GM19397 (cell line): Measurements from ENCODE around the gene TAF3.
"Not testable (repeated sequence)": the region's sequence is repeated elsewhere in the genome, so short reads cannot be mapped to it uniquely, and the experiment has no call there.

ENCODE experiments used
- ATAC-seq: cut with Tn5 transposase; IDR thresholded peaks from one replicate; pipeline ENCODE4 v1.9.1; 2021; ENCODE audit warnings: mild to moderate bottlenecking, moderate library complexity; ENCODE audit not compliant: unreplicated experiment

The TAF3 gene

DNA sequence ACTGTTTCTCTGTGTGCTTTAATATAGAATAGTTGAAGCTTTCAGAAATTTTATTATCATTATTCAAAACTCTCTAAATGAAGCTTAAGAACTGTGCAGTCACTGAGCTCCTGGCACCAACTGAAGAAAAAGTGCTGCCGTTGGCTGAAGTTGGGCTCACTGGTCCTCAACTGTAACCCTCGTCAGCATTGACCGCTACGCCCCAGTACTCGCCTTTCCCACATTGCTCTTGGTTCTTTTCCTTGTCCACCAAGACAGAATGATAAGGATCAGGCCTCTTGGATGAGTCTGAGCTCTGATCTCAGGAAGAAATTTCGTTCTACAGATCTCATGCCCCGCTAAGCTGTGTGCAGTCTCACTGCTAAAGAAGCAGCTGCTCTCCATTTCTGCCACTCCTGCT lies 7.9 kb upstream of the TAF3 start:
- no peak for ATAC-seq

GRCh38 chr10:7811000-7811399 lies 7.3 kb upstream of the TAF3 start:
- ATAC-seq = no peak

DNA sequence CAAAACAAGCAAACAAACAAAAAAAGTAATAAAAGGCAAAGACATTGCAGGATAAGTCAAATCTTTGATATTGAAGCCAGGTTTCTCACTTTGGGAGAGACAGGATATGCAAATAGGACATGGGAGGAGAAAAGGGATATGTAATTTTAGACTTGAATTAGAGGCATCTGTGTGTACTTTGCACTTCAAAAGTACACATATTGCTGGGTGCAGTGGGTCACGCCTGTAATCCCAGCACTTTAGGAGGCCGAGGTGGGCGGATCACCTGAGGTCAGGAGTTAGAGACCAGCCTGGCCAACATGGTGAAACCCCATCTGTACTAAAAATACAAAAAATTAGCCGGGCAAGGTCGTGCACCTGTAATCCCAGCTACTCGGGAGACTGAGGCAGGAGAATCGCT lies 6.6 kb upstream of the TAF3 start:
- not testable (repeated sequence) for ATAC-seq

- no peak for ATAC-seq
Measured at GRCh38 chr10:7813481-7813880, 4.8 kb upstream of the TAF3 start.

GRCh38 chr10:7817576-7817975 lies 729 bp upstream of the TAF3 start:
- no peak for ATAC-seq

- peak; percentile 9 for ATAC-seq
Measured at GRCh38 chr10:7817984-7818294, 366 bp upstream of the TAF3 start.

DNA sequence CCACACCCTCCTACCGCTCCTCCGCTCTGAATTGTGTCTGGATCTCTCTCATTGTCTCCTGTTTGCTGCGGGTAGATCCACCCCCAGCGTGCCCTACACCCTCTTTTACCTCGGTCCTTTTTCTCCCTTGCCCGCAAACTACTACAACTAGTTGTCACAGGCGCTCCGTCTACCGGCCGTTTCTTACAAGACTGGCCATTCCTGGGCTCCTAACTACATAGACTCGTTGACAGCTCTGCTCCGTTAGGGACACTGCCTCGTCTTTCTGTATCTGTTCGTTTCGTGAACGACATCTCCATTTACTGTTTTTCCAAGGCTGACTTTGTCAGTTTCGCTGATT lies 786 bp downstream of the TAF3 start:
- ATAC-seq = peak; percentile 43

DNA sequence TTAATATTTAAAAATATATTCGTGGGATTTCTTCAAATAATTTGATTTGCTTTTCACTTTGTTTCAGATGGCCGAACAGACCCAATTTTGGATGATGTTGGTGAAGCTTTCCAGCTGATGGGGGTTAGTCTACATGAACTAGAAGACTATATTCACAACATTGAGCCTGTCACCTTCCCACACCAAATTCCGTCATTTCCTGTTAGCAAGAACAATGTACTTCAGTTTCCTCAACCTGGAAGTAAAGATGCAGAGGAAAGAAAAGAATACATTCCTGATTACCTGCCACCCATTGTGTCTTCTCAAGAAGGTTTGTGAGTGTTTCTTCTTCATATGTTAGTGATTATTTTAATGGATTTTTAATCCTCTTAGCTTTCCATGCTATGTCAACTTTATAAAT lies 5.9 kb downstream of the TAF3 start:
- ATAC-seq = no peak

DNA sequence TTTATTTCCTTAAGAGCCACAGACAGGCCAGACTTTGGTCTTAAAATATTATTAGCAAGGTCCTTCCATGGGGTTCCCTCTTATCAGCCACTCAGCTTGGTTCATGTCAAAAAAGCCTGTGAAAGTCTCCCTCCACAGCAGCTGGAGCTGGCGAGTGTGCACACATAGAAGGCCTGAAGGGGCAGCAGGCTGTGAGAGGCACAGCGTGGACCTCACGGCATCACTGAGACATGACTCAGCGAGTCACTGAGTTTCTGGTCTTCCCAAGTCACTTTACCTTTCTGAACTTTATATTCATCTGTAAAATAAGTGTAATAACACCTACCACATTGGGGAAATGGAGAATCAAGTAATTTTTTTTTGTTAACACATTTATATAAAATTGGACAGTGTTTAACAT lies 8.7 kb downstream of the TAF3 start:
- ATAC-seq = no peak

- no peak for ATAC-seq
Measured at GRCh38 chr10:7829289-7829834, 11.1 kb downstream of the TAF3 start.

GRCh38 chr10:7832060-7832459 lies 13.8 kb downstream of the TAF3 start:
- ATAC-seq = no peak

DNA sequence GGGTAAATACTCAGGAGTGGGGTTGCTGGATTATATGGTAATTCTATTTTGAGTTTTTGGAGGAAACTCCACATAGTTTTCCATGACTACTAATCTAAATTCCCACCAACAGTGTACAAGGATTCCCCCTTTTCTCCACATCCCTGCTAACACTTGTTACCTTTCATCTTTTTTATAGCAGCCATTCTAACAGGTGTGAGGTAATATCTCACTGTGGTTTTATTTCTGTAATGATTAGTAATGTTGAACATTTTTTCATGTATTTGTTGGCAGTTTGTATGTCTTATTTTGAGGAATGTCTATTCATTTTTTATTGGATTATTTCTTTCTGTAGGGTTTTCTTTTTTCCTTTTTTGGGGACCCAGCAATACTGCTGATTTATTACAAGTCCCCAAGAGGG lies 14.9 kb downstream of the TAF3 start:
- no peak for ATAC-seq

- no peak for ATAC-seq
Measured at GRCh38 chr10:7834262-7834661, 16.0 kb downstream of the TAF3 start.

GRCh38 chr10:7836571-7836970 lies 18.3 kb downstream of the TAF3 start:
- ATAC-seq = no peak

- no peak for ATAC-seq
Measured at GRCh38 chr10:7846591-7846990, 28.3 kb downstream of the TAF3 start.

DNA sequence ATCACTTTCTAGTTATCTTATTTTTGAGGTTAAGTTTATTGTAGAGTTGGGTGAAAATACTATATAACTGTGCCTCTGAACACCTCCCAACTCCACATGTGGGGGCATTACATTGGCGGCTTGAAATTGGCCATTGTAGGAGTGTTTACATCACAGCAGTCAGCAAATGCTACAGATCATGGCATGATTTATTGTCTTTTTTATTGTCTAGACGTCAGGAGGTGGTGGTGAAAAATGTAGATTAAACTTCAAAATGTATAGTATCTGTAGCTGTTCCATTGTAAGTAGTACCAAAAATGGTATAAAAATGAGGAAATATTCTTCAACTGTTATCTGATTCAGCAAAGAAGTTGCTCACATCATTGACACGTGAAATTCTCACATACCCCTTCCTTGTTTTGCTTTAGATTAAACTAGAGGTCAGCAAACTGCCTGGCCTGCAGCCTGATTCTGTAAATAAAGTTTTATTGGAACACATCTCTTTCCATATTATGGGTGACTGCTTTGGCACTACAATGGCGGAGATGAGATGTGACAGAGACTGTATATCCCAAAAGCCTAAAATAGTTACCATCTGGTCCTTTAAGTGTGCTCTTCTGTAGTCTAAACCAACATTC lies 35.0 kb downstream of the TAF3 start:
- ATAC-seq = no peak

DNA sequence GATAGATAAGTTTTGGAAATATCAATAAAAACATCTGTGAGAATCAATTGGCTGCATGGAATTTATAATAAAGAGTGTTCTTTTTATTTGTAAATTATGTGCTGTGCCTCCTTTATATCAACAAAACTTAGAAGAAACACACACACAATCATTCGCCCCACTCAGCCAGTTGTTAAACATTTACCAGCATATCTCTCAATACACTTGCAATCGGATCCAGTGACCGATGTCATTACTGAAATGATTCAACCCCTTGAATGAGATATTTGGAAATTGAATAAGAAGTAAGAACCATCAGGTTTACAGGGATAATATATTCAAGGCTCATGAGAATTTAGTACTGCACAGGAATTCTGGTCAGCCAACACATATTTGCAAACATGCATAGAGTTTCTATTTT lies 35.6 kb downstream of the TAF3 start:
- ATAC-seq = no peak

DNA sequence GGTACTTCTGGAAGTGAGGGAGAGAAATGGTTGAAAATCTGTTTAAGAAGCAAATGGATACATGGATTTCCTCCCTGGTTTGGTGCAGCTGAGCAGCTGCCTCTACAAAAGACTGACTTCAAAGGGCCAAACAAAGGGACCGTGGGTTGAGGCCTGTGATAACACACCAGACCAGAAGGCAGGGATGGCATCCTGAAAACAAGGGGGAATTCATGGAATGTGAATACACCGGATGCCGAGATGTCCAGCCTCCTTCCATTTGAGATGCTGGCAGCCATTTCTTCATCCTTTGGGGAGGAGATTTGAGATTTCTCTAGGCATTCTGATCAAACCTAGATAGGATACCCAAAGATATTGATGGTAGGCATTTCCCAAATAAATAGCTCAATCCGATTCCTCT lies 36.9 kb downstream of the TAF3 start:
- no peak for ATAC-seq

GRCh38 chr10:7856678-7857077 lies 38.4 kb downstream of the TAF3 start:
- ATAC-seq = no peak

DNA sequence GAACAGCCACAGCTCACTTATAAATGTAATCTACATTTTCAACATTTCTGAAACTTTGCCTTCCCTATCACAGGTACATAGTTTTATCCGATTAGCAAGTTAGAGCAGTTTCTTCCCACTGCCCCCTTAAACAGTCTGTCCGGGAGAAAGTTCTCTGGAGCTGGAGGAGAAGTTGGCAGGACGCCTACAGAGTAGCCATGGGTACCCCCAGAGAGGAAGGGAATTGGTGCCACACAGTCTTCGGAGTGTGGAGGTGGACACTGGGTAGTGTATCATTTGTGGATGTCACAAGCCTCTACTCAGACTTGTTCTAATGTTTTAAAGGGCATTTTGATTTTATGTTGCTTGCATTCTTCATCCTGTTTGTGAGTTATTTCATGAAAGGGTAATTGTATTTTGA lies 39.0 kb downstream of the TAF3 start:
- ATAC-seq = no peak

GRCh38 chr10:7861509-7862120 lies 43.3 kb downstream of the TAF3 start:
- no peak for ATAC-seq

DNA sequence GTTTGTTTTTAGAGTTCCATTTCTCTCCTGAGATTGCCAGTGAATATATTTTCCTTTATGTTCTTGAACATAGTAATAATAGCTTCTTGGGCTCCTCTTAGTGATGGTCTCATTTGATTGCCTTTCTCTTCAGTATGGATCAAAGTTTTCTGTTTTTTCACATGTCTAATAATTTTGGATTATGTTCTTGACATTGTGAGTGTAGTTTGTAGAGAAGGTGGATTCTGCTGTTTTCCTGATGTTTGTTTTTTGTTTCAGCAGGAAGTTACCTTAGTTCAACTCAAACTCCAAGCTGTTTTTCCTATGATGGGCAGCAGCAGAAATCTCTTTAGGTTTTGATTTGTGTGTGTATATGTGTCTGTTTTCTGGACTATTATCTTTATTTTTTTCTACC lies 43.8 kb downstream of the TAF3 start:
- no peak for ATAC-seq

DNA sequence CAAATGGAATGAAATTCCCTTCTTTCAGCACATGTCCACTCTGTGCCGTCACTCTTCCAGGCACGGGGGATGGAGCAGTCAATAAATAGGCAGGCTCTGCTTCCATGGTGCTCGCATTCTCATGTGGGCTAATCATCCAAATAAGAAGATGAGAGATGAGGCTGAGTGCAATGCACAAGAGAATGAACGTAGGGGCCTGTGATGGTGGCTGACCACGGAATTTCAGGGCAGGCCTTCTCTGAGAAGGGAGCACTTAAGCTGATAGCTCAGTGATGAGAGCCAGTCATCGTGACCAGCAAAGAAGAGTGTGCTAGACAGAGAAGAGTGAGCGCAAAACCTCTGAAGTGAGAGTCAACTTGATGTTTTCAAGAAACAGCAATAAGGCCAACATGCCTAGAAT lies 47.9 kb downstream of the TAF3 start:
- ATAC-seq = no peak
